ENCODE data around the gene SMURF2.

DNA sequence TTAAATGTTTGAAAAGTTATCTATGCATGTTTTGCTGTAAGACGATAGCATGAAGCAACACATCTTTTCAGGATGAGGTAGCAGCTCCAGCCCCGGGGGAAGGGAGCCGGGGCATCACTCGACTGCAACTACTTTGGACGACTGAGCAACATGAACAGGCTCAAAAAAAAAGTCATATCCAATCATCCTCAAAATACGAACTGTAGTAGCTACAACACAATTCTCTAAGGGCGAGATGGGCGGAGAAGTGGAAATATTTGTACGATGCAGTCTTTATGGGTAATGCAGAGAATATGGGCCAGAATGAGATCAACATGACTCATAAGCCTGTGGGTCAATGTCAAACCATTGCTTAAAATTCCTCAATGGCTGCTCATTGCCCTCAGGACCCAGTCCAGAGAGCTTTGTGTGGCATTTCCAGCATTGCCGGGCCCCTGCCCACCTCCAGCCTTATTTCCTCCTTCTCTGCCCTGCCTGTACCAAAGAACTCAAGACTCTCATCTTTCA lies 17.7 kb upstream of the SMURF2 start:
- TF ChIP-seq MAFK (IDR thresholded peaks at IDR 0.05; ENCODE audit: low read depth, low read length) (peak; percentile 22; the same call in 1 of the 2 replicates), RCOR1 (IDR thresholded peaks at IDR 0.05; ENCODE audit: insufficient replicate concordance, low read length) (peak; percentile 32), NFE2L2 (IDR thresholded peaks at IDR 0.05; ENCODE audit: low read depth, low read length) (peak; percentile 45; the same call in 1 of the 2 replicates), POLR2A (IDR thresholded peaks at IDR 0.05; ENCODE audit: low read depth, low read length) (no peak; the same call in 1 of the 2 replicates), SMC3 (IDR thresholded peaks at IDR 0.05; ENCODE audit: low read depth, low read length) (0 out of 2 replicates have a peak, but pooled peaks have one; percentile 16), RAD21 (IDR thresholded peaks at IDR 0.05; ENCODE audit: low read length) (no peak; the same call in 1 of the 2 replicates), BHLHE40 (IDR thresholded peaks at IDR 0.05; ENCODE audit: low read depth, low read length) (peak; percentile 46)
- TF ChIP-seq, protein P1, sequence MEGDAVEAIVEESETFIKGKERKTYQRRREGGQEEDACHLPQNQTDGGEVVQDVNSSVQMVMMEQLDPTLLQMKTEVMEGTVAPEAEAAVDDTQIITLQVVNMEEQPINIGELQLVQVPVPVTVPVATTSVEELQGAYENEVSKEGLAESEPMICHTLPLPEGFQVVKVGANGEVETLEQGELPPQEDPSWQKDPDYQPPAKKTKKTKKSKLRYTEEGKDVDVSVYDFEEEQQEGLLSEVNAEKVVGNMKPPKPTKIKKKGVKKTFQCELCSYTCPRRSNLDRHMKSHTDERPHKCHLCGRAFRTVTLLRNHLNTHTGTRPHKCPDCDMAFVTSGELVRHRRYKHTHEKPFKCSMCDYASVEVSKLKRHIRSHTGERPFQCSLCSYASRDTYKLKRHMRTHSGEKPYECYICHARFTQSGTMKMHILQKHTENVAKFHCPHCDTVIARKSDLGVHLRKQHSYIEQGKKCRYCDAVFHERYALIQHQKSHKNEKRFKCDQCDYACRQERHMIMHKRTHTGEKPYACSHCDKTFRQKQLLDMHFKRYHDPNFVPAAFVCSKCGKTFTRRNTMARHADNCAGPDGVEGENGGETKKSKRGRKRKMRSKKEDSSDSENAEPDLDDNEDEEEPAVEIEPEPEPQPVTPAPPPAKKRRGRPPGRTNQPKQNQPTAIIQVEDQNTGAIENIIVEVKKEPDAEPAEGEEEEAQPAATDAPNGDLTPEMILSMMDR (conservative IDR thresholded peaks at IDR 0.05; ENCODE audit: low read depth, low read length): no peak
- TF ChIP-seq, protein P2, sequence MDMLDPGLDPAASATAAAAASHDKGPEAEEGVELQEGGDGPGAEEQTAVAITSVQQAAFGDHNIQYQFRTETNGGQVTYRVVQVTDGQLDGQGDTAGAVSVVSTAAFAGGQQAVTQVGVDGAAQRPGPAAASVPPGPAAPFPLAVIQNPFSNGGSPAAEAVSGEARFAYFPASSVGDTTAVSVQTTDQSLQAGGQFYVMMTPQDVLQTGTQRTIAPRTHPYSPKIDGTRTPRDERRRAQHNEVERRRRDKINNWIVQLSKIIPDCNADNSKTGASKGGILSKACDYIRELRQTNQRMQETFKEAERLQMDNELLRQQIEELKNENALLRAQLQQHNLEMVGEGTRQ (IDR thresholded peaks at IDR 0.05; ENCODE audit: low read depth, low read length): no peak

Data from IMR-90 (cell line).